DMS 273 (cell line): ENCODE results near the gene EEPD1.
A peak's percentile ranks its signal among the peaks of the same experiment; 100 is the strongest.

Experiments
- DNase-seq: peaks from one replicate; lab custom pipeline; 2025; ENCODE audit not compliant: unreplicated experiment; lab: John Stamatoyannopoulos, UW

The EEPD1 gene

GRCh38 chr7:36278620-36279172, 125.6 kb downstream of the EEPD1 start:
- DNase-seq, result peak; percentile 72

GRCh38 chr7:36279200-36279925, 126.3 kb downstream of the EEPD1 start:
- no peak for DNase-seq

- no peak for DNase-seq
These were observed 126.9 kb downstream of the EEPD1 start for GRCh38 chr7:36279926-36280315.

- DNase-seq, result peak; percentile 70
These were observed 128.1 kb downstream of the EEPD1 start for GRCh38 chr7:36280840-36281812.

GRCh38 chr7:36281945-36282717, 129.1 kb downstream of the EEPD1 start:
- DNase-seq, result no peak

GRCh38 chr7:36283181-36283580, 130.1 kb downstream of the EEPD1 start:
- DNase-seq, result no peak

GRCh38 chr7:36283711-36284130, 130.7 kb downstream of the EEPD1 start:
- DNase-seq, result no peak

GRCh38 chr7:36284456-36285090, 131.5 kb downstream of the EEPD1 start:
- DNase-seq, result no peak

GRCh38 chr7:36285276-36285675, 132.2 kb downstream of the EEPD1 start:
- DNase-seq, result no peak

GRCh38 chr7:36286226-36286625, 133.2 kb downstream of the EEPD1 start:
- no peak for DNase-seq

- DNase-seq, result no peak
These were observed 133.6 kb downstream of the EEPD1 start for GRCh38 chr7:36286688-36287087.

- no peak for DNase-seq
These were observed 134.6 kb downstream of the EEPD1 start for GRCh38 chr7:36287371-36288241.

GRCh38 chr7:36288501-36288900, 135.4 kb downstream of the EEPD1 start:
- DNase-seq, result no peak

GRCh38 chr7:36289833-36290661, 137.0 kb downstream of the EEPD1 start:
- DNase-seq, result no peak

GRCh38 chr7:36291387-36292316, 138.6 kb downstream of the EEPD1 start:
- peak; percentile 94 for DNase-seq

- no peak for DNase-seq
These were observed 142.0 kb downstream of the EEPD1 start for GRCh38 chr7:36295090-36295489.

GRCh38 chr7:36296284-36296683, 143.2 kb downstream of the EEPD1 start:
- DNase-seq, result no peak
